OCI-LY7 (cell line): ENCODE data around the gene VWA8. TPM values are rescaled to one million over a fixed set of nuclear protein-coding genes. Genes with fewer than 3 reads are reported as not detected.

Experiments
- BruUV-seq: library from RNA; stranded (reverse); fragments of 400-500 nt; replicated peaks from 2 replicates; lab custom pipeline; 2021; lab: Mats Ljungman, UMichigan
- CTCF ChIA-PET: fragments of 300-600 bp; sonication (Branson Sonifier 250); formaldehyde crosslinking; loops from one replicate; lab custom pipeline; 2022; ENCODE audit warnings: antibody characterized with exemption; ENCODE audit not compliant: unreplicated experiment; lab: Charles Lee
- POLR2A ChIA-PET: fragments of 300-600 bp; sonication (Branson Sonifier 250); formaldehyde crosslinking; loops from one replicate; lab custom pipeline; 2022; ENCODE audit warnings: antibody characterized with exemption; lab: Charles Lee
- DNase-seq: peaks from one replicate; pipeline ENCODE4 v3.0.0-alpha.2; 2015; ENCODE audit warnings: low spot score
- H2AFZ ChIP-seq: fragments of 200-600 bp; sonication (generic), shearing (Covaris generic); 2 replicates; pipeline ENCODE4 v1.6.1; 2014; ENCODE audit warnings: mild to moderate bottlenecking, antibody characterized with exemption, low read length, moderate library complexity
- H3K27ac ChIP-seq: fragments of 200-600 bp; sonication (generic); 2 replicates; pipeline ENCODE4 v1.5.1; 2014; ENCODE audit warnings: mixed run types, low read depth, mild to moderate bottlenecking, moderate library complexity, low read length, inconsistent platforms; ENCODE audit not compliant: poor library complexity, severe bottlenecking
- H3K36me3 ChIP-seq: fragments of 200-600 bp; sonication (generic); 2 replicates; pipeline ENCODE4 v1.6.1; 2014; ENCODE audit warnings: mild to moderate bottlenecking, antibody characterized with exemption, low read length, moderate library complexity, mixed read lengths; ENCODE audit not compliant: insufficient read depth
- H3K4me1 ChIP-seq: fragments of 200-600 bp; sonication (generic); 2 replicates; pipeline ENCODE4 v1.5.1; 2014; ENCODE audit warnings: mild to moderate bottlenecking, low read length; ENCODE audit not compliant: insufficient read depth, poor library complexity, severe bottlenecking
- H3K4me2 ChIP-seq: fragments of 200-600 bp; sonication (generic); 2 replicates; pipeline ENCODE4 v1.6.1; 2014; ENCODE audit warnings: mild to moderate bottlenecking, low read length
- H3K4me3 ChIP-seq: fragments of 200-600 bp; sonication (generic); 2 replicates; pipeline ENCODE4 v1.5.1; 2014; ENCODE audit warnings: mild to moderate bottlenecking, low read depth, low read length; ENCODE audit not compliant: poor library complexity, severe bottlenecking
- H3K79me2 ChIP-seq: fragments of 200-600 bp; sonication (generic); 2 replicates; pipeline ENCODE4 v1.6.1; 2016; ENCODE audit warnings: low read depth, mild to moderate bottlenecking, low read length, moderate library complexity, mixed read lengths; ENCODE audit not compliant: insufficient read depth
- H3K9me2 ChIP-seq: fragments of 200-600 bp; sonication (generic); 2 replicates; pipeline ENCODE4 v1.6.1; 2016; ENCODE audit warnings: mild to moderate bottlenecking, low read length, mixed read lengths; ENCODE audit not compliant: insufficient read depth
- H3K9me3 ChIP-seq: fragments of 200-600 bp; sonication (generic); 2 replicates; pipeline ENCODE4 v1.6.1; 2014; ENCODE audit warnings: mild to moderate bottlenecking, mixed run types, low read length, mixed read lengths
- H4K20me1 ChIP-seq: fragments of 200-600 bp; sonication (generic); 2 replicates; pipeline ENCODE4 v1.6.1; 2014; ENCODE audit warnings: mild to moderate bottlenecking, antibody characterized with exemption, low read length, moderate library complexity, mixed read lengths; ENCODE audit not compliant: insufficient read depth
- EZH2phosphoT487 ChIP-seq: fragments of 200-600 bp; sonication (generic); IDR thresholded peaks from 2 replicates; pipeline ENCODE4 v1.6.1; 2018; ENCODE audit warnings: low read depth, borderline replicate concordance, mild to moderate bottlenecking, mixed run types, antibody characterized with exemption, low read length, moderate library complexity, mixed read lengths
- intact Hi-C: fragments of 100-400 bp; cut with micrococcal nuclease; formaldehyde crosslinking; loops from one replicate; pipeline ENCODE4 v1.10.0; 2022; ENCODE audit not compliant: unreplicated experiment
- total RNA-seq, 2 experiments: library from RNA; depleted of rRNA in 1 of 2; stranded (reverse); fragments of >200 nt in 1 of 2; shearing (Covaris generic) in 1 of 2; gene quantifications; 2 replicates each; pipeline ENCODE4 v1.2.3, GENCODE V29; 2014 to 2022
- TF ChIP-seq, protein P1 (sequence below): fragments of 200-600 bp; sonication (generic); conservative IDR thresholded peaks from 2 replicates; pipeline ENCODE4 v1.5.1; 2014; ENCODE audit warnings: mild to moderate bottlenecking, antibody characterized with exemption, low read length, moderate library complexity, mixed read lengths

The VWA8 gene
- total RNA-seq, 2 experiments from 2014 or later: 26.4 to 31.5 TPM

DNA sequence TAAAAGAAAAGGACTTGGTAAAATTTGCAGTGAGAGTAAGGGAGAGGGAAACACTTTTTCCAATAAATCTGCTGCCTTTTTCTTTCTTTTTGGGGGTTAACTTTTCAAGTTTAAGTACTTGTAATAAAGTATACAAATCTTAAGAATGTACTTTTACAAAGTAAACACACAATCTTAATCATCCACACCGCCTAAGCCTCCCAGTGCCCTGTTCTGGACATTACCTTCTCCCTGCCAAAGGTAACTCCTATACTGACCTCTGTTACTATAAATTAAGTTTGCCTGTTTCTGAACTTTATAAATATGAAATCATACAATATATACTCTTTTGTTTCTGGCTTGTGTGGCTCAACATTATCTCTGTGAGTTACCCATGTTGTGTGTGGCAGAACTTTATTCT, 365.6 kb downstream of the VWA8 start:
- Histone ChIP-seq H3K9me2 (no peaks in the 10 kb centered on the region), H4K20me1 (no peaks in the 10 kb centered on the region), H3K4me2 (no peak overlapping the region), H3K4me1 (peaks cover 24% of the 10 kb centered on the region), H2AFZ (no peak overlapping the region), H3K9me3 (no peaks in the 10 kb centered on the region), H3K36me3 (peaks cover 16% of the 10 kb centered on the region), H3K4me3 (no peak overlapping the region), H3K79me2 (no peaks in the 10 kb centered on the region), H3K27ac (no peak overlapping the region)
- DNase-seq: no peak
- TF ChIP-seq, protein P1, sequence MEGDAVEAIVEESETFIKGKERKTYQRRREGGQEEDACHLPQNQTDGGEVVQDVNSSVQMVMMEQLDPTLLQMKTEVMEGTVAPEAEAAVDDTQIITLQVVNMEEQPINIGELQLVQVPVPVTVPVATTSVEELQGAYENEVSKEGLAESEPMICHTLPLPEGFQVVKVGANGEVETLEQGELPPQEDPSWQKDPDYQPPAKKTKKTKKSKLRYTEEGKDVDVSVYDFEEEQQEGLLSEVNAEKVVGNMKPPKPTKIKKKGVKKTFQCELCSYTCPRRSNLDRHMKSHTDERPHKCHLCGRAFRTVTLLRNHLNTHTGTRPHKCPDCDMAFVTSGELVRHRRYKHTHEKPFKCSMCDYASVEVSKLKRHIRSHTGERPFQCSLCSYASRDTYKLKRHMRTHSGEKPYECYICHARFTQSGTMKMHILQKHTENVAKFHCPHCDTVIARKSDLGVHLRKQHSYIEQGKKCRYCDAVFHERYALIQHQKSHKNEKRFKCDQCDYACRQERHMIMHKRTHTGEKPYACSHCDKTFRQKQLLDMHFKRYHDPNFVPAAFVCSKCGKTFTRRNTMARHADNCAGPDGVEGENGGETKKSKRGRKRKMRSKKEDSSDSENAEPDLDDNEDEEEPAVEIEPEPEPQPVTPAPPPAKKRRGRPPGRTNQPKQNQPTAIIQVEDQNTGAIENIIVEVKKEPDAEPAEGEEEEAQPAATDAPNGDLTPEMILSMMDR: no peak
- TF ChIP-seq EZH2phosphoT487: no peak
- intact Hi-C loops: no loop called here
- POLR2A ChIA-PET: interaction anchor here (1.0 to 1.7 kb wide), 3 partner anchors 13 to 83 kb away, joined by 3 to 4 read pairs (median 4); no protein-coding TSS in a partner anchor
- CTCF ChIA-PET: no interaction called here
- TSS peak; percentile 45 for BruUV-seq

GRCh38 chr13:41590643-41591042, 370.3 kb downstream of the VWA8 start:
- peaks cover 41% of the 10 kb centered on the region for H3K4me1 ChIP-seq
- peak overlapping the region; percentile 27; the same call in 1 of the 2 replicates for H2AFZ ChIP-seq
- H3K4me3 ChIP-seq: peak overlapping the region; percentile 39
- intact Hi-C loops: loop anchor here (1.0 to 2.0 kb wide), 3 partner anchors 36 to 131 kb away; no protein-coding TSS in a partner anchor
- no peak for TF ChIP-seq EZH2phosphoT487
- TF ChIP-seq, protein P1: no peak
- no TSS peak for BruUV-seq
- no peaks in the 10 kb centered on the region for H4K20me1 ChIP-seq
- DNase-seq: peak; percentile 93
- no peaks in the 10 kb centered on the region for H3K79me2 ChIP-seq
- H3K4me2 ChIP-seq: peak overlapping the region; percentile 65
- H3K9me2 ChIP-seq: no peaks in the 10 kb centered on the region
- H3K9me3 ChIP-seq: no peaks in the 10 kb centered on the region
- ChIA-PET CTCF (interaction anchor here (1.5 kb wide), 1 partner anchor 84 kb away, joined by 3 read pairs; no protein-coding TSS in a partner anchor), POLR2A (interaction anchor here (0.6 to 1.6 kb wide), 13 partner anchors 8 to 131 kb away, joined by 3 to 12 read pairs (median 3); no protein-coding TSS in a partner anchor)
- H3K27ac ChIP-seq: peak overlapping the region; percentile 85
- H3K36me3 ChIP-seq: peaks cover 32% of the 10 kb centered on the region

GRCh38 chr13:41590122-41590521, 370.8 kb downstream of the VWA8 start:
- POLR2A ChIA-PET: interaction anchor here (0.6 to 1.6 kb wide), 11 partner anchors 8 to 130 kb away, joined by 3 to 12 read pairs (median 3); no protein-coding TSS in a partner anchor
- Histone ChIP-seq H4K20me1 (no peaks in the 10 kb centered on the region), H3K4me2 (peak overlapping the region; percentile 65), H3K79me2 (no peaks in the 10 kb centered on the region), H3K4me3 (peak overlapping the region; percentile 39), H3K27ac (peak overlapping the region; percentile 85), H3K9me3 (no peaks in the 10 kb centered on the region), H3K9me2 (no peaks in the 10 kb centered on the region), H3K36me3 (peaks cover 32% of the 10 kb centered on the region), H2AFZ (peak overlapping the region; percentile 57; the same call in 1 of the 2 replicates), H3K4me1 (peaks cover 40% of the 10 kb centered on the region)
- TF ChIP-seq, protein P1: no peak
- CTCF ChIA-PET: interaction anchor here (1.5 kb wide), 1 partner anchor 83 kb away, joined by 3 read pairs; no protein-coding TSS in a partner anchor
- no peak for DNase-seq
- intact Hi-C loops: loop anchor here (1.0 to 2.0 kb wide), 3 partner anchors 35 to 131 kb away; no protein-coding TSS in a partner anchor
- no TSS peak for BruUV-seq
